Vagina (tissue), 2 donors: ENCODE measurements around the gene PI4KB.

Experiments used
- POLR2A ChIP-seq, 2 donors: fragments of 450-650 bp; IDR thresholded peaks; one replicate each; pipeline ENCODE4 v1.6.1; 2017; ENCODE audit warnings: antibody characterized with exemption in 2 of 2, mild to moderate bottlenecking in 2 of 2, moderate library complexity in 2 of 2
- POLR2AphosphoS5 ChIP-seq, 2 donors: sonication (generic); formaldehyde crosslinking; IDR thresholded peaks; one replicate each; pipeline ENCODE4 v1.9.0; 2017; ENCODE audit warnings: antibody characterized with exemption in 2 of 2, mild to moderate bottlenecking in 2 of 2, low read depth in 1 of 2; ENCODE audit not compliant: insufficient read depth in 1 of 2
- TF ChIP-seq, protein P1 (sequence below), 3 experiments: fragments of 450-650 bp in 2 of 3; fragments of 200-600 bp in 1 of 3; sonication (generic) in 1 of 3; IDR thresholded peaks; one replicate each; pipeline ENCODE4 v1.5.1; 2017 to 2019; ENCODE audit warnings: antibody characterized with exemption in 3 of 3, mild to moderate bottlenecking in 2 of 3, moderate library complexity in 2 of 3

DNA sequence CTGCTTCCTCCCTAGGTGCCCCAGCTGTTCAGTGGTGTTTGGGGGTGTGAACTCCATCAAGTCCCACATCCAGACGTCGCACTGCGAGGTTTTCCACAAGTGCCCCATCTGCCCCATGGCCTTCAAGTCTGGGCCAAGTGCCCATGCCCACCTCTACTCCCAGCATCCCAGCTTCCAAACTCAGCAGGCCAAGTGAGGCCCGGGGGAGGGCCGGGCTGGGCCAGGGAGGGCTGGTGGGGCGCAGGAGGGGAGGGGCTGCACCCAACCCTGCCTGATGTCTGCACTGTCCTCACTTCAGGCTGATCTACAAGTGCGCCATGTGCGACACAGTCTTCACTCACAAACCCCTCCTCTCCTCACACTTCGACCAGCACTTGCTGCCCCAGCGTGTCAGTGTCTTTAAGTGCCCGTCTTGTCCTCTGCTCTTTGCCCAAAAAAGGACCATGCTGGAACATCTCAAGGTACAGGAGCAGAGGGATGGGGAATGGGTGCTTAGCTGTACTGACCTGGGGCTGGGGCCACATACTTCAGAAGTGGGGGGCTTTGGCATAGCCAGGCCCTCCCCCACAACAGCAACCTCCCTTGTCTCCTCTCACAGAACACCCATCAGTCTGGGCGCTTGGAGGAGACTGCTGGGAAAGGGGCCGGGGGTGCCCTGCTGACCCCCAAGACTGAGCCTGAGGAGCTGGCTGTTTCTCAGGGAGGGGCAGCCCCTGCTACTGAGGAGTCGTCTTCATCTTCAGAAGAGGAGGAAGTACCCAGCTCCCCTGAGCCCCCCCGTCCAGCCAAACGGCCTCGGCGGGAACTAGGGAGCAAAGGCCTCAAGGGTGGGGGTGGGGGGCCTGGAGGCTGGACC, 37.9 kb downstream of the PI4KB start:
- TF ChIP-seq POLR2A (IDR thresholded peaks at IDR 0.05) (no peak), POLR2AphosphoS5 (IDR thresholded peaks at IDR 0.05; ENCODE audit: insufficient read depth in 1 of 2, low read depth in 1 of 2) (no peak)
- TF ChIP-seq, protein P1, sequence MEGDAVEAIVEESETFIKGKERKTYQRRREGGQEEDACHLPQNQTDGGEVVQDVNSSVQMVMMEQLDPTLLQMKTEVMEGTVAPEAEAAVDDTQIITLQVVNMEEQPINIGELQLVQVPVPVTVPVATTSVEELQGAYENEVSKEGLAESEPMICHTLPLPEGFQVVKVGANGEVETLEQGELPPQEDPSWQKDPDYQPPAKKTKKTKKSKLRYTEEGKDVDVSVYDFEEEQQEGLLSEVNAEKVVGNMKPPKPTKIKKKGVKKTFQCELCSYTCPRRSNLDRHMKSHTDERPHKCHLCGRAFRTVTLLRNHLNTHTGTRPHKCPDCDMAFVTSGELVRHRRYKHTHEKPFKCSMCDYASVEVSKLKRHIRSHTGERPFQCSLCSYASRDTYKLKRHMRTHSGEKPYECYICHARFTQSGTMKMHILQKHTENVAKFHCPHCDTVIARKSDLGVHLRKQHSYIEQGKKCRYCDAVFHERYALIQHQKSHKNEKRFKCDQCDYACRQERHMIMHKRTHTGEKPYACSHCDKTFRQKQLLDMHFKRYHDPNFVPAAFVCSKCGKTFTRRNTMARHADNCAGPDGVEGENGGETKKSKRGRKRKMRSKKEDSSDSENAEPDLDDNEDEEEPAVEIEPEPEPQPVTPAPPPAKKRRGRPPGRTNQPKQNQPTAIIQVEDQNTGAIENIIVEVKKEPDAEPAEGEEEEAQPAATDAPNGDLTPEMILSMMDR (IDR thresholded peaks at IDR 0.05), result no peak
